H1 (cell line): ENCODE data around the gene MTMR1. TPM values are rescaled to one million over a fixed set of nuclear protein-coding genes. Genes with fewer than 3 reads are reported as not detected.

Experiments used
- CTCF ChIA-PET: fragments of 300-600 bp; sonication (Branson Sonifier 250); formaldehyde crosslinking; loops from one replicate; lab custom pipeline; 2021; ENCODE audit not compliant: partially characterized antibody; lab: Charles Lee
- POLR2A ChIA-PET: fragments of 300-600 bp; sonication (Branson Sonifier 250); formaldehyde crosslinking; loops from one replicate; lab custom pipeline; 2021; ENCODE audit warnings: inconsistent platforms; ENCODE audit not compliant: partially characterized antibody; lab: Charles Lee
- DNase-seq, 2 experiments: peaks; one replicate each; pipeline versions ENCODE4 v3.0.0 to v3.0.0-alpha.2; 2010 to 2022; ENCODE audit warnings: low spot score in 2 of 2, low read depth in 1 of 2, mixed read lengths in 1 of 2
- FAIRE-seq: peaks from 2 replicates; lab custom pipeline; 2011; peaks lifted over from hg19 to GRCh38; lab: Jason Lieb, UNC
- H2AFZ ChIP-seq: 2 replicates; pipeline ENCODE4 v1.8.1; 2012; ENCODE audit warnings: low read length, inconsistent platforms
- H2AK5ac ChIP-seq: 2 replicates; pipeline ENCODE4 v1.6.1; 2013; ENCODE audit warnings: low read depth, low read length
- H2BK120ac ChIP-seq: replicated peaks from 2 replicates; pipeline ENCODE3; 2013; ENCODE audit warnings: low read depth, low read length, inconsistent platforms
- H2BK12ac ChIP-seq: 2 replicates; pipeline ENCODE4 v1.6.1; 2013; ENCODE audit warnings: low read depth, low read length
- H2BK15ac ChIP-seq: 2 replicates; pipeline ENCODE4 v1.6.1; 2013; ENCODE audit warnings: low read length
- H2BK20ac ChIP-seq: 2 replicates; pipeline ENCODE4 v1.6.1; 2013; ENCODE audit warnings: low read length
- H2BK5ac ChIP-seq: 2 replicates; pipeline ENCODE4 v1.6.1; 2013; ENCODE audit warnings: low read depth, low read length
- H3K14ac ChIP-seq: 2 replicates; pipeline ENCODE4 v1.6.1; 2013; ENCODE audit warnings: inconsistent platforms; ENCODE audit not compliant: insufficient read length
- H3K18ac ChIP-seq: 2 replicates; pipeline ENCODE4 v1.6.1; 2013; ENCODE audit warnings: low read length; ENCODE audit errors: extremely low read depth
- H3K23ac ChIP-seq: 2 replicates; pipeline ENCODE4 v1.6.1; 2013; ENCODE audit warnings: inconsistent platforms; ENCODE audit not compliant: insufficient read length
- H3K23me2 ChIP-seq: 2 replicates; pipeline ENCODE4 v1.6.1; 2013; ENCODE audit warnings: low read depth, low read length
- H3K27ac ChIP-seq: 2 replicates; pipeline ENCODE4 v1.6.1; 2011; ENCODE audit warnings: low read depth, low read length, inconsistent platforms
- H3K27me3 ChIP-seq, 4 experiments: replicated peaks in 1 of 4; 1 replicate in 1 of 4; 2 replicates in 3 of 4; pipeline versions ENCODE4 v1.6.1 to v1.8.1; 2011 to 2013; ENCODE audit warnings: low read length in 3 of 4, mild to moderate bottlenecking in 3 of 4, inconsistent platforms in 2 of 4, mixed read lengths in 2 of 4, moderate library complexity in 1 of 4; ENCODE audit not compliant: control insufficient read depth in 3 of 4, insufficient read depth in 3 of 4; ENCODE audit errors: extremely low read depth in 1 of 4
- H3K36me3 ChIP-seq, 4 experiments: 2 replicates each; pipeline versions ENCODE4 v1.6.1 to v1.8.1; 2011 to 2013; ENCODE audit warnings: mild to moderate bottlenecking in 4 of 4, low read length in 3 of 4, moderate library complexity in 2 of 4, control low read depth in 1 of 4, inconsistent platforms in 1 of 4; ENCODE audit not compliant: insufficient read depth in 4 of 4, control insufficient read depth in 2 of 4
- H3K4ac ChIP-seq: replicated peaks from 2 replicates; pipeline ENCODE3; 2013; ENCODE audit warnings: low read length, low read depth, mixed read lengths, inconsistent platforms; ENCODE audit not compliant: insufficient read length
- H3K4me1 ChIP-seq, 4 experiments: replicated peaks in 1 of 4; 1 replicate in 1 of 4; 2 replicates in 3 of 4; pipeline versions ENCODE4 v1.6.1 to v1.8.1; 2011 to 2013; ENCODE audit warnings: low read length in 3 of 4, inconsistent platforms in 2 of 4, mixed read lengths in 1 of 4; ENCODE audit not compliant: insufficient read depth in 4 of 4, control insufficient read depth in 3 of 4
- H3K4me2 ChIP-seq, 2 experiments: 2 replicates each; pipeline versions ENCODE4 v1.6.1 to v1.8.1; 2011 to 2013; ENCODE audit warnings: low read depth in 2 of 2, low read length in 2 of 2, control low read depth in 1 of 2, inconsistent platforms in 1 of 2, mild to moderate bottlenecking in 1 of 2; ENCODE audit not compliant: insufficient read depth in 1 of 2
- H3K4me3 ChIP-seq, 4 experiments: fragments of 200-600, 300-600 bp in 1 of 4; sonication (generic), shearing (Covaris generic), sonication (Bioruptor Twin) in 1 of 4; 2 replicates each; pipeline versions ENCODE4 v1.5.1 to v1.8.1; 2011 to 2016; ENCODE audit warnings: low read length in 4 of 4, low read depth in 3 of 4, control low read depth in 2 of 4, inconsistent platforms in 2 of 4, mild to moderate bottlenecking in 2 of 4, mixed read lengths in 1 of 4, moderate library complexity in 1 of 4; ENCODE audit not compliant: insufficient read depth in 2 of 4; ENCODE audit errors: extremely low read depth in 1 of 4
- H3K56ac ChIP-seq: replicated peaks from 2 replicates; pipeline ENCODE3; 2013; ENCODE audit warnings: low read depth, mild to moderate bottlenecking, mixed read lengths, low read length, inconsistent platforms; ENCODE audit not compliant: insufficient read length
- H3K79me1 ChIP-seq: 2 replicates; pipeline ENCODE4 v1.6.1; 2013; ENCODE audit warnings: low read depth, low read length, control low read depth
- H3K79me2 ChIP-seq, 2 experiments: 2 replicates each; pipeline versions ENCODE4 v1.6.1 to v1.8.1; 2012 to 2013; ENCODE audit warnings: low read length in 2 of 2, mild to moderate bottlenecking in 2 of 2, inconsistent platforms in 1 of 2; ENCODE audit not compliant: insufficient read depth in 2 of 2, control insufficient read depth in 1 of 2
- H3K9ac ChIP-seq, 4 experiments: replicated peaks in 1 of 4; 1 replicate in 1 of 4; 2 replicates in 3 of 4; pipeline versions ENCODE4 v1.6.1 to v1.8.1; 2011 to 2013; ENCODE audit warnings: low read depth in 3 of 4, low read length in 3 of 4, control low read depth in 2 of 4, mild to moderate bottlenecking in 2 of 4, moderate library complexity in 2 of 4, inconsistent platforms in 1 of 4; ENCODE audit errors: extremely low read depth in 1 of 4
- H3K9me3 ChIP-seq, 2 experiments: 2 replicates each; pipeline versions ENCODE4 v1.6.1 to v1.8.1; 2012 to 2013; ENCODE audit warnings: mild to moderate bottlenecking in 2 of 2, moderate library complexity in 2 of 2, control low read depth in 1 of 2, inconsistent platforms in 1 of 2, low read depth in 1 of 2, low read length in 1 of 2, mixed read lengths in 1 of 2; ENCODE audit not compliant: insufficient read depth in 2 of 2
- H4K20me1 ChIP-seq, 2 experiments: replicated peaks in 1 of 2; 2 replicates each; pipeline versions ENCODE3 to v1.8.1; 2011 to 2013; ENCODE audit warnings: inconsistent platforms in 2 of 2, low read length in 2 of 2, mild to moderate bottlenecking in 1 of 2; ENCODE audit not compliant: insufficient read depth in 2 of 2, control insufficient read depth in 1 of 2
- H4K5ac ChIP-seq: 2 replicates; pipeline ENCODE4 v1.6.1; 2013; ENCODE audit warnings: low read length, low read depth, mixed read lengths, inconsistent platforms; ENCODE audit not compliant: insufficient read length
- H4K8ac ChIP-seq: 2 replicates; pipeline ENCODE4 v1.8.0; 2013; ENCODE audit warnings: mild to moderate bottlenecking, moderate library complexity, low read length, inconsistent platforms; ENCODE audit not compliant: insufficient read depth; ENCODE audit errors: extremely low read depth
- H4K91ac ChIP-seq: replicated peaks from 2 replicates; pipeline ENCODE3; 2013; ENCODE audit warnings: low read length, mixed read lengths, inconsistent platforms; ENCODE audit not compliant: insufficient read length
- CBX8 ChIP-seq: fragments of 300-800, 300-1000 bp; sonication (generic); IDR thresholded peaks from 2 replicates; pipeline ENCODE4 v1.7.1; 2016; ENCODE audit warnings: low read depth, low read length, borderline replicate concordance
- CHD1 ChIP-seq: IDR thresholded peaks from 2 replicates; pipeline ENCODE4 v1.6.1; 2012; ENCODE audit warnings: low read depth, low read length, improper control_type of control experiment
- CTCF ChIP-seq, 3 experiments: IDR thresholded peaks; 1 replicate in 2 of 3; 2 replicates in 1 of 3; pipeline versions ENCODE4 v1.5.1 to v1.6.1; 2011; ENCODE audit warnings: low read length in 3 of 3, mild to moderate bottlenecking in 3 of 3, inconsistent platforms in 2 of 3, low read depth in 1 of 3, moderate library complexity in 1 of 3; ENCODE audit not compliant: insufficient read depth in 1 of 3; ENCODE audit errors: control extremely low read depth in 1 of 3
- GTF2F1 ChIP-seq: IDR thresholded peaks from 2 replicates; pipeline ENCODE4 v1.6.1; 2012; ENCODE audit warnings: low read depth, low read length, improper control_type of control experiment, borderline replicate concordance
- KDM4A ChIP-seq: IDR thresholded peaks from one replicate; pipeline ENCODE4 v1.7.1; 2012; ENCODE audit warnings: low read depth, mild to moderate bottlenecking, moderate library complexity, low read length, inconsistent platforms; ENCODE audit not compliant: severe bottlenecking
- NRF1 ChIP-seq: IDR thresholded peaks from 2 replicates; pipeline ENCODE4 v1.6.1; 2011; ENCODE audit warnings: mild to moderate bottlenecking, low read depth, low read length, improper control_type of control experiment
- RAD21 ChIP-seq, 2 experiments: IDR thresholded peaks in 1 of 2; conservative IDR thresholded peaks in 1 of 2; 2 replicates each; pipeline ENCODE4 v1.6.1; 2011; ENCODE audit warnings: low read depth in 2 of 2, low read length in 2 of 2, improper control_type of control experiment in 1 of 2, inconsistent platforms in 1 of 2, mild to moderate bottlenecking in 1 of 2, moderate library complexity in 1 of 2
- RNF2 ChIP-seq: fragments of 200-900, 300-1000 bp; sonication (generic); IDR thresholded peaks from 2 replicates; pipeline ENCODE4 v1.7.1; 2016; ENCODE audit warnings: borderline replicate concordance, low read depth, mild to moderate bottlenecking, antibody characterized with exemption, low read length; ENCODE audit not compliant: poor library complexity, severe bottlenecking; ENCODE audit errors: missing control alignments
- SP2 ChIP-seq: IDR thresholded peaks from 2 replicates; pipeline ENCODE4 v1.6.1; 2012; ENCODE audit warnings: mild to moderate bottlenecking, low read length, inconsistent platforms
- TAF7 ChIP-seq: optimal IDR thresholded peaks from 2 replicates; pipeline ENCODE3; 2011; ENCODE audit warnings: low read depth, mild to moderate bottlenecking, inconsistent platforms, low read length, moderate library complexity, borderline replicate concordance
- TEAD4 ChIP-seq: IDR thresholded peaks from 2 replicates; pipeline ENCODE4 v1.6.1; 2012; ENCODE audit warnings: low read depth, low read length, inconsistent platforms, mixed read lengths
- WGBS, 2 experiments: shearing (Covaris generic) in 1 of 2; methylation state at CpG; one replicate each; pipeline versions ENCODE4 v1.1.6 to v1.1.7; 2013 to 2015; ENCODE audit warnings: low lambda C conversion rate in 2 of 2, mixed read lengths in 2 of 2, inconsistent platforms in 1 of 2, low coverage in 1 of 2, missing lambda C conversion rate in 1 of 2; ENCODE audit not compliant: insufficient replicate concordance in 2 of 2, insufficient coverage in 1 of 2, insufficient read length in 1 of 2; ENCODE audit errors: extremely low coverage in 1 of 2, missing lambda C conversion rate in 1 of 2; 5-methylcytosine and 5-hydroxymethylcytosine counted together
- polyA plus RNA-seq, 7 experiments: library from polyadenylated mRNA; depleted of rRNA in 3 of 7; stranded (reverse) in 5 of 7; unstranded in 2 of 7; fragments of >200 nt in 5 of 7; fragments of 200-250 nt in 2 of 7; gene quantifications; 1 replicate in 5 of 7; 2 replicates in 1 of 7; 4 replicates in 1 of 7; pipeline versions ENCODE4 v1.2.1 to v1.2.3, GENCODE V29; 2011 to 2013; ENCODE audit warnings: missing spikeins in 2 of 7, mixed read lengths in 2 of 7
- total RNA-seq: library from RNA; stranded (reverse); fragmentation: NEBNext Ultra II Directional; extraction: Animal tissue kit (Norgen Biotek cat#: 25700); gene quantifications from 2 replicates; pipeline ENCODE4 v1.2.1, GENCODE V29; 2021

The MTMR1 gene
- total and polyA plus RNA-seq, 2 of the 8 experiments (the other 6 are each of a cell fraction or from before 2014, with no cell fraction given): 15.1 to 23.8 TPM

- Histone ChIP-seq H3K4me3 (no peak overlapping the region), H3K9ac (no peak overlapping the region), H3K14ac (no peak overlapping the region), H3K27me3 (no peaks in the 10 kb centered on the region), H2BK12ac (no peak overlapping the region), H3K4me1 (no peaks in the 10 kb centered on the region), H3K79me1 (no peaks in the 10 kb centered on the region), H3K9me3 (no peaks in the 10 kb centered on the region), H3K23me2 (no peaks in the 10 kb centered on the region), H3K79me2 (no peaks in the 10 kb centered on the region), H3K36me3 (no peaks in the 10 kb centered on the region; a peak in 1 of 8 replicates), H3K23ac (no peak overlapping the region), H3K4me2 (no peak overlapping the region), H2AK5ac (no peak overlapping the region), H3K18ac (no peak overlapping the region), H3K27ac (no peak overlapping the region), H4K20me1 (no peaks in the 10 kb centered on the region), H2BK20ac (no peak overlapping the region), H4K8ac (no peak overlapping the region), H4K91ac (no peak overlapping the region), H3K4ac (no peak overlapping the region), H3K56ac (no peak overlapping the region), H2AFZ (no peak overlapping the region), H2BK15ac (no peak overlapping the region), H4K5ac (no peak overlapping the region), H2BK5ac (no peak overlapping the region), H2BK120ac (no peak overlapping the region)
- 96% methylated on average over 3 of the region's 4 CpGs; no CpG with 5 or more reads in 1 of the 2 experiments for WGBS, 2 experiments
- ChIA-PET POLR2A (no interaction called here), CTCF (no interaction called here)
- FAIRE-seq (no peak), DNase-seq (no peak)
- no peak for TF ChIP-seq CTCF (IDR thresholded peaks at IDR 0.05; ENCODE audit: control extremely low read depth in 1 of 3, insufficient read depth in 1 of 3, low read depth in 1 of 3, low read length in 3 of 3)
- no peak for TF ChIP-seq KDM4A
- TF ChIP-seq NRF1: no peak
- no peak for TF ChIP-seq RAD21 (IDR thresholded peaks at IDR 0.05 in 1 of 2, conservative IDR thresholded peaks at IDR 0.05 in 1 of 2; ENCODE audit: low read depth in 2 of 2, low read length in 2 of 2)
- no peak for TF ChIP-seq CHD1
- no peak for TF ChIP-seq RNF2
- no peak for TF ChIP-seq SP2
- no peak for TF ChIP-seq TEAD4
- TF ChIP-seq GTF2F1: no peak
- no peak for TF ChIP-seq TAF7
- no peak for TF ChIP-seq CBX8
Measured at GRCh38 chrX:150719621-150720020, 26.4 kb downstream of the MTMR1 start.
